ENCODE data around the gene DCC. TPM values are rescaled to one million over a fixed set of nuclear protein-coding genes. Genes with fewer than 3 reads are reported as not detected.

DCC gene
- total and polyA plus RNA-seq, 9 of the 15 experiments (the other 6 are each of a cell fraction or from before 2014, with no cell fraction given), result not detected

- Histone ChIP-seq H2AFZ (ENCODE audit: low read depth, low read length) (no peak overlapping the region), H3K4me2 (ENCODE audit: insufficient read depth, low read length) (no peak overlapping the region), H3K9ac (ENCODE audit: insufficient read depth in 1 of 2, low read depth in 2 of 2, low read length in 2 of 2) (no peak overlapping the region), H3K79me2 (ENCODE audit: control insufficient read depth, insufficient read depth, low read length) (no peaks in the 10 kb centered on the region), H3K9me1 (ENCODE audit: control insufficient read depth, insufficient read depth, low read length) (no peaks in the 10 kb centered on the region), H3K4me1 (replicated peaks in 1 of 2; ENCODE audit: control insufficient read depth in 2 of 2, insufficient read depth in 2 of 2, low read length in 2 of 2) (no peaks in the 10 kb centered on the region), H3K9me3 (replicated peaks; ENCODE audit: control insufficient read depth, insufficient read depth, low read depth, low read length) (no peaks in the 10 kb centered on the region; the same call in 1 of the 2 replicates), H3K36me3 (ENCODE audit: control insufficient read depth, insufficient read depth, low read length) (no peaks in the 10 kb centered on the region), H3K27me3 (ENCODE audit: control insufficient read depth in 2 of 2, insufficient read depth in 2 of 2, low read length in 2 of 2) (no peaks in the 10 kb centered on the region), H3K4me3 (no peak overlapping the region), H3K27ac (ENCODE audit: extremely low read depth, low read depth, low read length) (no peak overlapping the region), H4K20me1 (replicated peaks; ENCODE audit: control insufficient read depth, insufficient read depth, low read length) (no peaks in the 10 kb centered on the region)
- in situ Hi-C loops (cut with MboI), result no loop called here
- POLR2A ChIA-PET, result no interaction called here
- TF ChIP-seq LARP7 (IDR thresholded peaks at IDR 0.05), result no peak
- TF ChIP-seq RREB1 (CRISPR knock-in tag; IDR thresholded peaks at IDR 0.05), result no peak
- TF ChIP-seq FOXO4 (CRISPR knock-in tag; IDR thresholded peaks at IDR 0.05), result no peak
- no peak for TF ChIP-seq MYC (IDR thresholded peaks at IDR 0.05; ENCODE audit: low read depth, low read length)
- no peak for TF ChIP-seq MYC (CRISPR knock-in tag; IDR thresholded peaks at IDR 0.05; ENCODE audit: borderline replicate concordance, low read depth)
- TF ChIP-seq MAFK (IDR thresholded peaks at IDR 0.05; ENCODE audit: low read length), result no peak
- TF ChIP-seq ZNF695 (CRISPR knock-in tag; IDR thresholded peaks at IDR 0.05), result no peak
- TF ChIP-seq GABPB1 (CRISPR knock-in tag; IDR thresholded peaks at IDR 0.05), result no peak
- TF ChIP-seq ZBTB26 (CRISPR knock-in tag; IDR thresholded peaks at IDR 0.05), result no peak
- no peak for TF ChIP-seq ZNF431 (CRISPR knock-in tag; IDR thresholded peaks at IDR 0.05)
- TF ChIP-seq CXXC5 (CRISPR knock-in tag; IDR thresholded peaks at IDR 0.05), result no peak
- TF ChIP-seq CSDE1 (IDR thresholded peaks at IDR 0.05), result no peak
- no peak for TF ChIP-seq SMARCA4 (IDR thresholded peaks at IDR 0.05)
- TF ChIP-seq POLR3A (IDR thresholded peaks at IDR 0.05; ENCODE audit: borderline replicate concordance, extremely low read depth, insufficient read depth, insufficient read length), result no peak
- no peak for TF ChIP-seq ZNF347 (CRISPR knock-in tag; IDR thresholded peaks at IDR 0.05; ENCODE audit: low read depth)
- no peak for TF ChIP-seq ZNF212 (CRISPR knock-in tag; IDR thresholded peaks at IDR 0.05)
- TF ChIP-seq SRSF7 (optimal IDR thresholded peaks at IDR 0.05; ENCODE audit: low read depth, low read length), result no peak
- FAIRE-seq (no peak), DNase-seq (ENCODE audit: extremely low read depth in 1 of 4, low spot score in 3 of 4) (no peak), ATAC-seq (no peak)
- 0% methylated on average over 1 of the region's 1 CpG for WGBS (ENCODE audit: insufficient coverage, low coverage, missing lambda C conversion rate)
- BruUV-seq (replicated peaks), result no TSS peak
- intact Hi-C loops (cut with micrococcal nuclease), result no loop called here
- CTCF ChIA-PET (ENCODE audit: low intra/inter-chr PET ratio), result no interaction called here
Observed at GRCh38 chr18:52401236-52401635, 61.2 kb downstream of the DCC start.

Data from K562 (cell line).